ENCODE results near the gene JMJD8. TPM values are rescaled to one million over a fixed set of nuclear protein-coding genes. Genes with fewer than 3 reads are reported as not detected.

JMJD8 gene
- total RNA-seq, 4 donors from 2014 or later = 40.0 to 261 (median 58.6) TPM

DNA sequence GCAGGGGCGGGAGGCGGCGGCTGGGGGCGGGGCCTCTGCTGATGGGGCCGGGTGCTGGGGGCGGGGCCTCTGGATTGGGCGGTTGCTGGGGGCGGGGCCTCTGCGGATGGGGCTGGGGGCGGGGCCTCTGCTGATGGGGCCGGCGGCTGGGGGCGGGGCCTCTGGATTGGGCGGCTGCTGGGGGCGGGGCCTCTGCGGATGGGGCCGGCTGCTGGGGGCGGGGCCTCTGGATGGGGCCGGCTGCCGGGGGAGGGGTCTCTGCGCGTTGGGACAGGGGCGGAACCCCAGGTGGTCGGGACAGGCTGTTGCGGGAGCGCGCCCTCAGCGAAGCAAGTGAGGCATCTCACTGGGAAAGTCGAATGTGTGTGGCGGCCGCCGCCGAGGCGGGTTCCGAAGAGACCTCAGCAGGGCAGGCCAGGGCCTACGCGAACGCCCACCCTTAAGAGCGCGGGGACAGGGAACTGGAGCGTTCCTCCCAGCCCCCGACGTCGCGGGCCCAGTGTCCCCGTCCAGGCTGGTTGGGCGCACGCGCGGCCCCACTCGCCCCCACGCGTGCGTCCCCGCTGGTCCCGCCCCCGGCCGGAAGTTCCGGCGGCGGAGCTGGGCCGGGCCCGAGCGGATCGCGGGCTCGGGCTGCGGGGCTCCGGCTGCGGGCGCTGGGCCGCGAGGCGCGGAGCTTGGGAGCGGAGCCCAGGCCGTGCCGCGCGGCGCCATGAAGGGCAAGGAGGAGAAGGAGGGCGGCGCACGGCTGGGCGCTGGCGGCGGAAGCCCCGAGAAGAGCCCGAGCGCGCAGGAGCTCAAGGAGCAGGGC is 4.1 kb downstream of the JMJD8 start, which contains the start of gene STUB1:
Gene STUB1 (plus strand): TSS at position 597 of the 811 bp plus-strand sequence. CDS start 116 bp downstream, at position 713.
- Histone ChIP-seq H3K27me3 (no peaks in the 10 kb centered on the region), H3K9me3 (no peaks in the 10 kb centered on the region), H3K36me3 (peaks cover 0 to 9% (median 0%) of the 10 kb centered on the region in 4 donors), H3K4me1 (peaks cover 44 to 81% (median 65%) of the 10 kb centered on the region in 4 donors), H3K27ac (peak within 1 kb of the TSS; percentile 91 to 96 (median 95)), H3K4me3 (peak within 1 kb of the TSS; percentile 69 to 86 (median 79))
- in situ Hi-C loops (cut with MboI; ENCODE audit: low pct_ligation_motif_present in 1 of 4, low pct_unique_long_range_greater_than_20kb in 1 of 4, low sequenced_read_pairs in 3 of 4) (no loop called here), intact Hi-C loops (cut with DNase I; ENCODE audit: low total_unique reads) (no loop called here)
- TF ChIP-seq POLR2A (IDR thresholded peaks at IDR 0.05) (peak; percentile 44), POLR2AphosphoS5 (IDR thresholded peaks at IDR 0.05) (peak in 2 of 3 donors; percentile 59 to 74), EP300 (IDR thresholded peaks at IDR 0.05; ENCODE audit: low read depth) (no peak)
- peak; percentile 92 for DNase-seq
- WGBS, 2 donors (ENCODE audit: low coverage in 1 of 2) = 0% methylated on average over 54 of the region's 91 CpGs; no CpG with 5 or more reads in 1 of the 2 donors

DNA sequence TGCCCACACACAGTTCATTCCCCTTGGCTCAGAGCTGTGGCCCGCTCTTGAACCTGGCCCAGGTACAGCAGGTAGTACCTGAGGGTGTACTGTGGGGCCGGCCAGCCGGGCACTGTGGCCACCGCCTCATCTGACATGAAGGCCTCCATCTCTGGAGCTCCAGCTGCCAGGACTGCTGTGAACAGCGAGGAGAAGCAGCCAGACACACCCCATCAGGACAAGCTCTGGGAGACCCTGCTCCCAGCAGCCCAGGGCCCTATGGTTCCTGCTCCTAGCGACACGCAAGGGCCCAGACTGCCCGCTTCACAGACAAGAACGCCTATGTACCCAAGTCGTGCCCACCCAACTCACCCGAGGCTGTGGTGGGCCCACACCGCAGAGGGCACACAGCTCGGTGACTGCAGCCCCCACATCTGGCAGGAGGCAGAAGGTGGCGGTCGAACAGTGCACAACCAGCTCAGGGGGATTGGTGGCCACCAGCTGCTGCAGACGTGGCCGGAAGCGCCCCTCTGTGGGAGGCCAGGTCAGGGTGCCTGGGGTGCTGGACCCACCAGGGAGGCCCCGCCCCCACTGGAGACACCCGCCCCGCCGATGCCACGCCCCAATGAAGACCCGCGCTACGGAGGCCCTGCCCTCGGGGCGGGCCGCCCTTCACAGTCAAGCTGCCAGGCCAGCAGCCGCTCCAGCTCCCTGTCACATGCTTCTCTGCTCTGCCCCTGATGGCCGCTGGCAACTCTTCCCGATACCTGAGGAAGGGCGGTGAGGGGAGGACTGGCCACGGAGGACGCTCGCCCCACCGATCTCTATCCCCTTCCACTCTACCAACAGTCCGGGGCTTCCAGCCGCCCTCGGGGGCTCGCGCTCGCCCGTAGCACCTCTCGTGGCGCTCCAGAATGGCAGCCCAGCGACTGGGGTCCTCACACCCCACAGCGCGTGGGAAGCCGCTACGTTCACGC is 5.0 kb downstream of the JMJD8 start:
- in situ Hi-C loops (cut with MboI; ENCODE audit: low pct_ligation_motif_present in 1 of 4, low pct_unique_long_range_greater_than_20kb in 1 of 4, low sequenced_read_pairs in 3 of 4) = no loop called here
- H3K4me3 ChIP-seq = peak overlapping the region; percentile 25 to 81 (median 49)

DNA sequence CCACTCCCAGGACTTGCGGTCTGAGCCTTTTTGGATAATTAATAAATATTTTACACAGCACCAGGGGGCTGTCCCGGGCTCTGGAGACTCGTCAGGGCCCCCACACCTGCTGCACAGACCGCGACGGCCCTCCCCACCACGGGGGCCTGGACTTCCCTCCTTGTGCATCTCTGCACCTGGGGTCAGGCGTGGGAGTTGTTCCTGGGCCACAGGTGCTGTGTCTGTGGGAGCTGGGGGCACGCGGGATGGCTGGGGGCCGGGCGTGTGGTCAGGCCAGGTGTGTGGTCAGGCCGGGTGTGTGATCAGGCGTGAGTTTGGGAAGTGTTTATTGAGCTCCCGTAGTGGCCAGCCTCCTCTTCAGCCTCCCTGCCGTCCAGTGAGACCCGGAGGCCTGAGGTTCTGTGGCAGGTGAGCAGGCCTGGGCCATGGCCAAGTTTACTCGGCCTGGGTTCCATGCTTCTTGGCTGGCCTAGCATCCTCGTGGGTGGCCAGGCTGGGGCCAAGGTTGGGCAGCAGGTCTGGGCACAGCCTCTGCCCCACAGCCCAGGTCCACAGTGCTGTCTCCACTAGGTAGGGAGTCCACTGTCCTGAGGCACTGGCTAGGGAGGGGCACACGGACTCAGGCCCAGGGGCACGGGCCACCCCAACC is 5.8 kb downstream of the JMJD8 start:
- Histone ChIP-seq H3K27ac (peak overlapping the region in 2 of 4 donors; percentile 95 to 96), H3K36me3 (peaks cover 0 to 9% (median 0%) of the 10 kb centered on the region in 4 donors), H3K27me3 (no peaks in the 10 kb centered on the region), H3K9me3 (no peaks in the 10 kb centered on the region), H3K4me3 (no peak overlapping the region), H3K4me1 (peaks cover 42 to 78% (median 59%) of the 10 kb centered on the region in 4 donors)
- intact Hi-C loops (cut with DNase I; ENCODE audit: low total_unique reads) = no loop called here
- in situ Hi-C loops (cut with MboI; ENCODE audit: low pct_ligation_motif_present in 1 of 4, low pct_unique_long_range_greater_than_20kb in 1 of 4, low sequenced_read_pairs in 3 of 4) = no loop called here
- DNase-seq = no peak
- 77% methylated on average over 19 of the region's 21 CpGs; no CpG with 5 or more reads in 1 of the 2 donors for WGBS, 2 donors (ENCODE audit: low coverage in 1 of 2)
- TF ChIP-seq, protein P1, sequence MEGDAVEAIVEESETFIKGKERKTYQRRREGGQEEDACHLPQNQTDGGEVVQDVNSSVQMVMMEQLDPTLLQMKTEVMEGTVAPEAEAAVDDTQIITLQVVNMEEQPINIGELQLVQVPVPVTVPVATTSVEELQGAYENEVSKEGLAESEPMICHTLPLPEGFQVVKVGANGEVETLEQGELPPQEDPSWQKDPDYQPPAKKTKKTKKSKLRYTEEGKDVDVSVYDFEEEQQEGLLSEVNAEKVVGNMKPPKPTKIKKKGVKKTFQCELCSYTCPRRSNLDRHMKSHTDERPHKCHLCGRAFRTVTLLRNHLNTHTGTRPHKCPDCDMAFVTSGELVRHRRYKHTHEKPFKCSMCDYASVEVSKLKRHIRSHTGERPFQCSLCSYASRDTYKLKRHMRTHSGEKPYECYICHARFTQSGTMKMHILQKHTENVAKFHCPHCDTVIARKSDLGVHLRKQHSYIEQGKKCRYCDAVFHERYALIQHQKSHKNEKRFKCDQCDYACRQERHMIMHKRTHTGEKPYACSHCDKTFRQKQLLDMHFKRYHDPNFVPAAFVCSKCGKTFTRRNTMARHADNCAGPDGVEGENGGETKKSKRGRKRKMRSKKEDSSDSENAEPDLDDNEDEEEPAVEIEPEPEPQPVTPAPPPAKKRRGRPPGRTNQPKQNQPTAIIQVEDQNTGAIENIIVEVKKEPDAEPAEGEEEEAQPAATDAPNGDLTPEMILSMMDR (IDR thresholded peaks at IDR 0.05) = no peak
- TF ChIP-seq POLR2AphosphoS5 (IDR thresholded peaks at IDR 0.05) = no peak
- TF ChIP-seq POLR2A (IDR thresholded peaks at IDR 0.05) = no peak
- TF ChIP-seq EP300 (IDR thresholded peaks at IDR 0.05; ENCODE audit: low read depth) = no peak

More for the DNA sequence above, 5.0 kb downstream of the JMJD8 start:
- H3K27me3 ChIP-seq = no peaks in the 10 kb centered on the region
- peaks cover 0 to 9% (median 0%) of the 10 kb centered on the region in 4 donors for H3K36me3 ChIP-seq
- 29% methylated on average over 35 of the region's 52 CpGs; no CpG with 5 or more reads in 1 of the 2 donors for WGBS, 2 donors (ENCODE audit: low coverage in 1 of 2)
- peak overlapping the region; percentile 91 to 96 (median 95) for H3K27ac ChIP-seq
- intact Hi-C loops (cut with DNase I; ENCODE audit: low total_unique reads) = no loop called here
- DNase-seq = peak; percentile 74
- no peaks in the 10 kb centered on the region for H3K9me3 ChIP-seq
- H3K4me1 ChIP-seq = peaks cover 45 to 83% (median 64%) of the 10 kb centered on the region in 4 donors
- peak; percentile 5 for TF ChIP-seq POLR2A (IDR thresholded peaks at IDR 0.05)
- no peak for TF ChIP-seq POLR2AphosphoS5 (IDR thresholded peaks at IDR 0.05)
- TF ChIP-seq, protein P1 (IDR thresholded peaks at IDR 0.05) = no peak

Measured in transverse colon (tissue), 4 donors.